ENCODE data around the gene P3H2. TPM values are rescaled to one million over a fixed set of nuclear protein-coding genes. Genes with fewer than 3 reads are reported as not detected.

The P3H2 gene
- total and polyA plus RNA-seq, 9 donors: 30.8 to 74.7 (median 56.9) TPM

DNA sequence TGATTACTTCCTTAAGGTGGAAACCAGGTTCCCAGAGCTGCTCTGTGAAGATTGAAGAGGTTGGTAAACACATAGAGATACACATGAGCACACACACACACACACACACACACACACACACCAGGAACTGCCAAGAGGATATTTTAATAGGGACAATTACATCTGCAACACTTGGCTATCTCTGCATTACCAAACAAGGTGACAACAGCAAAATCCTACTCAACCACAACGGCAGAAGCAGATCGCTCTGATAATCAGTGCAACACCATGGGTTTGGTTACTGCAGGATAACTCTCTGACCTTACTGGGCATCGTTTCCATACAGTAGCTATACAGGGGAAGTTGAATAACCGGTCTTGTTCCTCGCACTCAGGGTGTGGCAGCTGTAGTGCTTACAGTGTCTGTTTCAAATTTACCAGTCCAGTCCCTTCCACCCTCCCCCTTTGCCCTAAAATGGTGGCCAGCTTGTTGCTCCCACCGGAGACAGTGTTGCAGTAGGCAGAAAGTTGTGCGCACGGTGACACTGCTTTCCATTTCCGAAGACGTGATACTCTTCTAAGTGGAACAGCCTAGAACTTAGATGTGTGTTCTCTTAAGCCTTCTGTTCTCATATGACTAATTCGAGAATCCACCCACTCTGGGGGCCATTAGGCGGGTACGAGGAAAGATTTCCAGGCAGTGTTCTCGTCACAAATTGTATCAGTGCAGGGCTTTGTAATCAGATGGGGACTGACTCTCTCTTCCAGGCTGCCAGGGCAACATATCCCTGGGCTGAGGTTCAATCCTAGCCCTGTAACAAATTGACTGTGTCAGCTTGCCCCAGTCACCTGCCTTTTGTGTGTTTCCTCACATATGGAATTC lies 176.2 kb downstream of the P3H2 start:
- Histone ChIP-seq H3K4me1 (ENCODE audit: control insufficient read depth, insufficient read depth, low read length) (no peaks in the 10 kb centered on the region), H3K27ac (ENCODE audit: low read length) (no peak overlapping the region), H3K36me3 (ENCODE audit: control insufficient read depth, insufficient read depth, low read length) (no peaks in the 10 kb centered on the region), H3K27me3 (ENCODE audit: control insufficient read depth, insufficient read depth, low read length) (no peaks in the 10 kb centered on the region), H3K9me3 (replicated peaks; ENCODE audit: control insufficient read depth, low read depth, low read length) (no peaks in the 10 kb centered on the region), H3K4me3 (ENCODE audit: low read length) (no peak overlapping the region)
- no peak for DNase-seq
- WGBS (ENCODE audit: insufficient coverage): 94% methylated on average over 8 of the region's 14 CpGs

DNA sequence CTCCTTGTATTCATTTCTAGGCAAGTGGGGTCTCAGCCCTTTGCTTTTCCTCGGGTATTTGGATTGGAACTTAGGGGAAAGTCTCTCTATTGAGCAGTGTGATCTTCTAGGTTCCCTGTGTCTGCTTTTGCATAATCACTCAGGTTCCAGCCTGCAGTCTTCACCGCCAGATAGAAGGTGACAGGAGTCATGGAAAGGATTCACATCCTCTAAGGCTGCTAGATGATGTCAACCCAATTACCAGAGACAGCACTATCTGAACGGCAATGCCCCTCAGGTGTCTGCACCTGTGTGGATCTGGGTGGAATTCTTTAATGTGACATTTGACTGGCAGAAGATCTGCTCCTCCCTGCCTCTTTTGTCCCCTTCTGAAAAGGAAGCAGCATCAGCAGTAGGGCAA lies 177.7 kb downstream of the P3H2 start:
- H3K27ac ChIP-seq (ENCODE audit: low read length): no peak overlapping the region
- H3K9me3 ChIP-seq (replicated peaks; ENCODE audit: control insufficient read depth, low read depth, low read length): no peaks in the 10 kb centered on the region
- DNase-seq: no peak
- no peaks in the 10 kb centered on the region for H3K36me3 ChIP-seq (ENCODE audit: control insufficient read depth, insufficient read depth, low read length)
- WGBS (ENCODE audit: insufficient coverage): no CpG with 5 or more reads among the region's 3 CpGs
- no peaks in the 10 kb centered on the region for H3K27me3 ChIP-seq (ENCODE audit: control insufficient read depth, insufficient read depth, low read length)
- no peaks in the 10 kb centered on the region for H3K4me1 ChIP-seq (ENCODE audit: control insufficient read depth, insufficient read depth, low read length)
- no peak overlapping the region for H3K4me3 ChIP-seq (ENCODE audit: low read length)

DNA sequence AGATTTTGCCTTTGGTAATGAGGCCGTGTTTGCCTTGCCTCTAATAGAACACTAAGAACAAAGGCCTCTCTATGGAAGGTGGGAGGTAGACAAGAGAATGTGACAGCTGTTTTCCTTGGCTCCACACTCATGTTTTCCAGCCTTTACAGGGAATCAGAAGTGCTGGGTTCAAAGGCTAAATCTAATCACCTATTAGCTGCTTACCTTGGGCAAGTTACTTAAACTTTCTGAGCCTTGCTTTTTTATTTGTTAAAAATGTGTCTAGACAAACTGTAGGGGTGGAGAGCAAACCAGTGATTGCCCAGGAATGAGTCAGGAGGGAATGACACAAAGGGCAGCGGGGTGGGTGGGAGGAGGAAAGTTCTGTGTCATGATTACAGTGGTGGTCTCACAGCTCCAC lies 179.0 kb downstream of the P3H2 start:
- no peaks in the 10 kb centered on the region for H3K27me3 ChIP-seq (ENCODE audit: control insufficient read depth, insufficient read depth, low read length)
- WGBS (ENCODE audit: insufficient coverage): no CpG with 5 or more reads among the region's 2 CpGs

DNA sequence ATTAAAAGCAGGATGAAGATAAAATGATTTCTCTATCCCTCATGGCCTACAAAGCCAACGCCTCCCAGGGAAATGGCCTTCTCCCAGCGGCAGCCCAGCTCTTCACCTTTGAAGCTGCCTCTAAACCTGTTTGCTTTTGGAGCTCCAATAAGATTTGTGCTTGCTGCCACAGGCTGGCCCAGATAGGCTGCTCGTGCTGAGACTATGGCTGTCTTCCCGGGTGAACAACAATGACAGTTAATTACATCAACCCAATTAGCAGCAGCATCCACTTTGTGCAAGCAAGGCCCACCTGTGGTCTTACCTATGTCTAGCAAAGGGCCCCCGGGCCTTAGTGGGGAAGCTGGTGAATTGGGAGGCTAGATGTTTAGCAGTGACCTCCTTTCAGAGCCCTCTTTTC lies 179.6 kb downstream of the P3H2 start:
- Histone ChIP-seq H3K36me3 (ENCODE audit: control insufficient read depth, insufficient read depth, low read length) (no peaks in the 10 kb centered on the region), H3K4me3 (ENCODE audit: low read length) (no peak overlapping the region), H3K9me3 (replicated peaks; ENCODE audit: control insufficient read depth, low read depth, low read length) (no peaks in the 10 kb centered on the region), H3K27ac (ENCODE audit: low read length) (no peak overlapping the region), H3K27me3 (ENCODE audit: control insufficient read depth, insufficient read depth, low read length) (no peaks in the 10 kb centered on the region), H3K4me1 (ENCODE audit: control insufficient read depth, insufficient read depth, low read length) (no peaks in the 10 kb centered on the region)
- no peak for DNase-seq
- 88% methylated on average over 3 of the region's 5 CpGs for WGBS (ENCODE audit: insufficient coverage)

More for the DNA sequence above, 179.0 kb downstream of the P3H2 start:
- H3K9me3 ChIP-seq (replicated peaks; ENCODE audit: control insufficient read depth, low read depth, low read length): no peaks in the 10 kb centered on the region
- no peak overlapping the region for H3K4me3 ChIP-seq (ENCODE audit: low read length)
- H3K4me1 ChIP-seq (ENCODE audit: control insufficient read depth, insufficient read depth, low read length): no peaks in the 10 kb centered on the region
- H3K36me3 ChIP-seq (ENCODE audit: control insufficient read depth, insufficient read depth, low read length): no peaks in the 10 kb centered on the region
- no peak for DNase-seq
- H3K27ac ChIP-seq (ENCODE audit: low read length): no peak overlapping the region

DNA sequence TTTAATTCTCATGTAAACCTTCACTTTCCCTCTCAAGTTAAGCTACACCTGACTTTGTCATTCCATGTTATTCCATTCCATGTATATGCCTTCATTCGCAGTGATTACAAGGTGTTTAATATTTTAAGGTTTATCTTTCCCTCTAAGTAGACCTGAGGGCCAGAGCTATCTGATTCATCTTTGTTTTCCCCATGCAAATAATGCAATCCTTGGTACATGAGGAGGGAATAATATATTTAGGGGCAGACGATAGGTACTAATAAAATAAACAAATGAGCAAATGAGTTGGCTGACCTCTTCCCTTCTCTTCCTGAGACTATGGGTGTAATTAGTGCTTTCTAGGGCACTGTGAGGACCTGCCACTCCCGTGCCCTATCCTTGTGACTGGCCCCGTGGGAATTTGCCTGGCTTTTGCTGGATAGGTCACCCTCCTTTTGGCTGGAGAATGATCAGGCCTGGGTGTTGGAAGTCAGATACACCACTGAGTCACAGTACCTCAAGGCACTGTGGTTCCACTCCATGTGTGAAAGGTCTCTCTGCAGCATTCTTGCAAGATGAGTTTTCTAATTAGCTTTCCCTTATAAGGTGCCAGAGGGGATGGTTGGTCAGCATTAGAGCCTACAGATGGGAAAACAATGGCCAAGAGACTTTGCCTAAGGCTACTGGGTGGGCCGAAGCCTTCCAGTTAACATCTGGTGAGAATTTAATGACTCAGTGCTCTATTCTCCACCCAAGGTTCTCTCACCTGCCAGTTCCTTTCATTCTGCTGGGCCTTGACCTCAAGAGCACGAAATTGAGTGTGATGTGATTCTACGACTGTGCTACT lies 183.2 kb downstream of the P3H2 start:
- Histone ChIP-seq H3K27me3 (ENCODE audit: control insufficient read depth, insufficient read depth, low read length) (no peaks in the 10 kb centered on the region), H3K36me3 (ENCODE audit: control insufficient read depth, insufficient read depth, low read length) (no peaks in the 10 kb centered on the region), H3K9me3 (replicated peaks; ENCODE audit: control insufficient read depth, low read depth, low read length) (no peaks in the 10 kb centered on the region), H3K27ac (ENCODE audit: low read length) (no peak overlapping the region), H3K4me1 (ENCODE audit: control insufficient read depth, insufficient read depth, low read length) (no peaks in the 10 kb centered on the region), H3K4me3 (ENCODE audit: low read length) (no peak overlapping the region)
- no peak for DNase-seq
- WGBS (ENCODE audit: insufficient coverage): 80% methylated on average over 2 of the region's 7 CpGs

DNA sequence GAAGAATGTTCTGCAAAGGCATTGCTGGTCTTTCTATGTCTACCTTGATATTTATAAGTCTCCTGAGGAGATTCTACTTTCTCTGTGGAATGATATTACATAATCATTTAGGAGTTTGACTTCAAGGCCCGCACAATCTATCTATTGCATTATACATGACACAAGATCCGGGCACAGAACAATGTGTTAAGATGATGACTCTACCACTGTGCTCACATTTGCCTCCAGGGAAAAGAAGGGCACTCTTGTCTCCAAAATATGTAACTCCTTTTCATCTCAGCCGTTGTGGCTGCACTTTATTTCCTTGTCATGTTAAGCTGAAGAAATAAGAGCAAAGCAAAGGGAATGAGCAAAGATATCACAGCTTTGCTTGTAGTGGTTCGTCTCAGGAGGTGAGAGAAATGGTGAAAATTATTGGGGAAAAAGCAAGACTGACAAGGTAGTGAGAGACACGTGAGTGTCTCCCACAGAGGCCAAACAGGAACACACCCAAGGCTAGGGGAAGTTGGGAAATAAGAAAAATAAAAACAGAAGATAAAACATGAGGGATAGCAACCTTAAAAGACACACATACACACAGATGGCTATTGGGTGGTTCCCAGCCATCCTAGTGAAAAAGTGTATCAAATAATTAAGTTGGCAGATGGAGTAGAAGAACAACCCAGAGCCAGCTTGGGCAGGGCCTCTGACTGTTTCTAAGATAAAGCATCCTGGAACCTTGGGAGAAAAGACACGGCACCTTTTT lies 184.3 kb downstream of the P3H2 start:
- Histone ChIP-seq H3K4me3 (ENCODE audit: low read length) (no peak overlapping the region), H3K27ac (ENCODE audit: low read length) (no peak overlapping the region), H3K4me1 (ENCODE audit: control insufficient read depth, insufficient read depth, low read length) (no peaks in the 10 kb centered on the region), H3K9me3 (replicated peaks; ENCODE audit: control insufficient read depth, low read depth, low read length) (no peaks in the 10 kb centered on the region), H3K36me3 (ENCODE audit: control insufficient read depth, insufficient read depth, low read length) (no peaks in the 10 kb centered on the region), H3K27me3 (ENCODE audit: control insufficient read depth, insufficient read depth, low read length) (no peaks in the 10 kb centered on the region)
- WGBS (ENCODE audit: insufficient coverage): 83% methylated on average over 1 of the region's 6 CpGs
- no peak for DNase-seq

DNA sequence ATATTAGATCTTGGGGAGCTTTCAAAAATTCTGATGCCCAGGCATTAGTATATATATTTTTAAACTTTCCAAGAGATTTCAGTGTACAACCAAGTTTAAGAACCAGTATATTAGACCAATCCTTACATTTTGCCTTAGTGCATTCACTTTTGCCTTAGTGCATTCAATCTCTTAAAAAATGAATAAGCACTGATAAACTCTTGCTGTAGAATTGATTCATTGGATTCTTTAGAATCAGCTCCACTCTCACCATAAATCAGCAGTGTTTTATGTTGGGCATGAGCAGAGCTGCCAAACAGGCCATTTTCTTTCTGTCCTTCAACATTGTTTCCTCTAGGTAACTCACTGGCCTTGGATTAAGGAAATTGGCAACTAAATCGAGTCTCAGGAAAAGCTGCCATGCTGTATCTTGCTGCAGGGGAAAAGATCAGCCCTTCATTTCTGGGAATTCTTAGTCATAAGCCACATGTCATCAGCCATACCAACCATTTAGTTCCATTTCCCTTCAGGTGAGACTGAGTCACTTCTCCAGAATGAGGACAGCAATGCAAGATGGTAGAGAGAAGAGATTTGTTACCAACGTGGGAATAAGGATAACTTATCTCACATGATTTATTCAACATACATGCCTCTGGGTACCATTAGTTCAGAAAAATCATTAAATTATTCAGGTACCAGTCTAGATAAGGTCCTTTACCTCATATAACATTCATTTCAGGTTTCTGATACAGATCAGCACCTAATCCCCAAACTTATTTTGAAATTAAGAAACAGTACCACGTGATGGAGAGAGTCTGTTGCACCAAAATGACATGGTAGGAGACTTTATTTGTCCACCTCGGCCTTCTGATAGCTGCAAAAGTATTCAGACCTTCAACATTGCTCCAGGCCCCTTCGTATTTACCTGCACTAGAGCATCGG lies 192.5 kb downstream of the P3H2 start:
- Histone ChIP-seq H3K9me3 (replicated peaks; ENCODE audit: control insufficient read depth, low read depth, low read length) (no peaks in the 10 kb centered on the region), H3K27ac (ENCODE audit: low read length) (no peak overlapping the region), H3K4me3 (ENCODE audit: low read length) (no peak overlapping the region), H3K27me3 (ENCODE audit: control insufficient read depth, insufficient read depth, low read length) (no peaks in the 10 kb centered on the region), H3K4me1 (ENCODE audit: control insufficient read depth, insufficient read depth, low read length) (no peaks in the 10 kb centered on the region), H3K36me3 (ENCODE audit: control insufficient read depth, insufficient read depth, low read length) (no peaks in the 10 kb centered on the region)
- WGBS (ENCODE audit: insufficient coverage): 78% methylated on average over 4 of the region's 6 CpGs
- DNase-seq: no peak

DNA sequence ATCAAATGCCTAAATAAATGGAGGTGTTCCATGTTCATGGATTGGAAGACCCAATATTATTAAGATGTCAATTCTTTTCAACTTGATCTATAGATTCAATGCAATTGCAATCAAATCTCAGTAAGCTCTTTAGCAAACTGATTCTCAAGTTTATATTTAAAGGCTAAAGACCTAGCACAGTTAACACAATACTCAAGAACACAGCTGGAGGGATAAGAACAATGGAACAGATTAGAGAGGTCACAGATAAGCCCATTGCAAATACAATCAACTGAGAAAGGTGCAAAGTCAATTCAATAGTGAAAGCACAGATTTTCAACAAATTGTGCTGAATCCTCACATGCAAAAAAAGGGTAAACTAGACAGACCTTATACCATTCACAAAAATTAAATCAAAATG lies 198.9 kb downstream of the P3H2 start:
- H3K27ac ChIP-seq (ENCODE audit: low read length): no peak overlapping the region
- no peak overlapping the region for H3K4me3 ChIP-seq (ENCODE audit: low read length)
- H3K27me3 ChIP-seq (ENCODE audit: control insufficient read depth, insufficient read depth, low read length): no peaks in the 10 kb centered on the region
- no peaks in the 10 kb centered on the region for H3K9me3 ChIP-seq (replicated peaks; ENCODE audit: control insufficient read depth, low read depth, low read length)
- H3K4me1 ChIP-seq (ENCODE audit: control insufficient read depth, insufficient read depth, low read length): no peaks in the 10 kb centered on the region
- H3K36me3 ChIP-seq (ENCODE audit: control insufficient read depth, insufficient read depth, low read length): no peaks in the 10 kb centered on the region
- no peak for DNase-seq

DNA sequence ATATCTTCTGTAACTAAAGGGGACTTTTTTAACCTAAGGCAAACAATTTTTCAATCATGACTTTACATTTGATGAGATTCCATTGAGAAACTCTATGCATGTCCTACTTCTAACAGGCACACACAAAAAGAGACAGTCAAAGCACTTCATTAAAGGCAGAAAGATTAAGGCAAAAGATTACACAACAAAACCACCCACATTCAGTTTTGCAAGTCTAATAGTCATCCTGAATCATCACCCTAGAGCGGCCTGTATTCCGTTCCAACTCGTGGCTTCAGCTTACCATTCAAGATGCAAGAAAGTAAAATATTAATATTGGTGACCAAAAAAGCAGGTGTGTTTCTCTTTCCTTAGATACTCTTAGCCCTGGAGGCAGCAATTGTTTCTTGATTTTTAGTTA lies 205.9 kb downstream of the P3H2 start:
- no peaks in the 10 kb centered on the region for H3K4me1 ChIP-seq (ENCODE audit: control insufficient read depth, insufficient read depth, low read length)
- H3K9me3 ChIP-seq (replicated peaks; ENCODE audit: control insufficient read depth, low read depth, low read length): no peaks in the 10 kb centered on the region
- H3K27me3 ChIP-seq (ENCODE audit: control insufficient read depth, insufficient read depth, low read length): no peaks in the 10 kb centered on the region
- no peak overlapping the region for H3K27ac ChIP-seq (ENCODE audit: low read length)
- WGBS (ENCODE audit: insufficient coverage): no CpG with 5 or more reads among the region's 3 CpGs
- no peak for DNase-seq
- H3K36me3 ChIP-seq (ENCODE audit: control insufficient read depth, insufficient read depth, low read length): no peaks in the 10 kb centered on the region
- H3K4me3 ChIP-seq (ENCODE audit: low read length): no peak overlapping the region

Measured in muscle of leg (tissue), 11 donors.